ENCODE measurements around the gene ZNF605. TPM values are rescaled to one million over a fixed set of nuclear protein-coding genes. Genes with fewer than 3 reads are reported as not detected.

Gene ZNF605
- total RNA-seq (10 to 100 TPM in 4 of 9 donors, 1 to 10 TPM in 5; 3.7 to 16.3 (median 9.0) TPM), polyA plus RNA-seq (10 to 100 TPM in 1 of 3 donors, 1 to 10 TPM in 2; 2.7 to 12.8 (median 6.3) TPM)
- long read RNA-seq, donor 1 = 0 reads
- long read RNA-seq, donor 2, partial matches to known transcripts = 8 of 9 reads
- long read RNA-seq, donor 2, other reads (novel, unspliced or antisense) = 0 of 9 reads
- long read RNA-seq, donor 3, partial matches to known transcripts = 36 of 37 reads
- long read RNA-seq, donor 3, other reads (novel, unspliced or antisense) = 0 of 37 reads
- long read RNA-seq, donor 4, full-length matches to known transcripts = 1 of 6 reads
- long read RNA-seq, donor 4, partial matches to known transcripts = 0 of 6 reads
- long read RNA-seq, donor 4, other reads (novel, unspliced or antisense) = 5 of 6 reads
- long read RNA-seq, donor 5, partial matches to known transcripts = 0 of 2 reads
- long read RNA-seq, donor 5, other reads (novel, unspliced or antisense) = 2 of 2 reads
- long read RNA-seq, donor 6, partial matches to known transcripts = 0 of 7 reads
- long read RNA-seq, donor 6, other reads (novel, unspliced or antisense) = 3 of 7 reads
- long read RNA-seq, donor 7, partial matches to known transcripts = 0 of 3 reads
- long read RNA-seq, donor 7, other reads (novel, unspliced or antisense) = 0 of 3 reads
- long read RNA-seq, donor 8, full-length matches to known transcripts = 3 of 3 reads
- long read RNA-seq, donor 8, partial matches to known transcripts = 0 of 3 reads
- long read RNA-seq, donor 8, other reads (novel, unspliced or antisense) = 0 of 3 reads
- long read RNA-seq, donor 9 = 0 reads
- long read RNA-seq, donor 10, partial matches to known transcripts = 10 of 12 reads
- long read RNA-seq, donor 10, other reads (novel, unspliced or antisense) = 0 of 12 reads

DNA sequence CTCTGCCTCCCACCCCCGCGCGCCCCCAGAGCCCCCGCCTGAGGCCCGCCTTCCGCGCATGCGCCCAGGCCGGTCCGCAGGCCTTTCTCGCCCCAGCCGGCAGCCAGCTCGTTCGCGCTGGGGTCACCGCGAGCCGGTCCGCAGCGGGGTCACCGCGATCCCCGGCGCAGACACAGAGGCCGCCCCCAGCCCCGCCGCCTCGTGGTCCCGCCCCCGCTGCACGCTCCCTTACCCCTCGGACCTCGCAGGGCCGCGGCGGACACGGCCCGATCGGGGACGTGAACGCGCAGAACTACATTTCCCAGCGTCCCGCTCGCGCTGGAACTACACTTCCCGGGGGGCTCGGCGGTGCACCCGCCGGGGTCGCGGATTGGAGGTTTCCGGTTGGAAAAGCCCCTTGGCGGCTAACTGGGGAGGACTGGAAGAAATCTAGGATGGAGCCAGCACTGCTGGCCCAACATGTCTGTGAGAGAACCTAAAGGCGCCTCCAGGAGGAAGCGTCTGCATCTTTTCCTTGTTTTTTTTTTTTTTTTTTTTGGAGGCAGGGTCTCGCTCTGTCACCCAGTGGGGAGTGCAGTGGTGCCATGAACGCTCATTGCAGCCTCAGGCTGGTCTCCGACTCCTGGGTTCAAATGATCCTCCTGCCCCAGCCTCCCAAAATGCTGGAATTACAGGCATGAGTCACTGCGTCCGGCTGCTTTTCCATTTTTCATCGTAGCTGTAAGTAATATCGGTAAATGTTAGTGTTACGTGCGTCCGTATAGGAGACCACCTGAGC lies at the start of gene ZNF605:
Gene ZNF605, minus strand, starts transcription at position 296 of the 778 bp plus-strand sequence. CDS start 10,671 bp downstream, outside the sequence.
- Histone ChIP-seq H3K9me3 (replicated peaks in 1 of 3) (no peaks in the 10 kb centered on the region), H3K36me3 (replicated peaks in 1 of 2) (no peaks in the 10 kb centered on the region), H3K4me3 (peak within 1 kb of the TSS; percentile 53 to 94 (median 66)), H3K27ac (peak within 1 kb of the TSS in 4 of 5 donors; percentile 62 to 93 (median 90)), H3K4me1 (replicated peaks in 1 of 2) (peaks cover 7 to 18% of the 10 kb centered on the region in 2 donors), H3K27me3 (no peaks in the 10 kb centered on the region)
- intact Hi-C loops (cut with DNase I) = no loop called here
- TF ChIP-seq POLR2A (IDR thresholded peaks at IDR 0.05) = peak in 1 of 2 donors; percentile 24
- TF ChIP-seq, protein P1, sequence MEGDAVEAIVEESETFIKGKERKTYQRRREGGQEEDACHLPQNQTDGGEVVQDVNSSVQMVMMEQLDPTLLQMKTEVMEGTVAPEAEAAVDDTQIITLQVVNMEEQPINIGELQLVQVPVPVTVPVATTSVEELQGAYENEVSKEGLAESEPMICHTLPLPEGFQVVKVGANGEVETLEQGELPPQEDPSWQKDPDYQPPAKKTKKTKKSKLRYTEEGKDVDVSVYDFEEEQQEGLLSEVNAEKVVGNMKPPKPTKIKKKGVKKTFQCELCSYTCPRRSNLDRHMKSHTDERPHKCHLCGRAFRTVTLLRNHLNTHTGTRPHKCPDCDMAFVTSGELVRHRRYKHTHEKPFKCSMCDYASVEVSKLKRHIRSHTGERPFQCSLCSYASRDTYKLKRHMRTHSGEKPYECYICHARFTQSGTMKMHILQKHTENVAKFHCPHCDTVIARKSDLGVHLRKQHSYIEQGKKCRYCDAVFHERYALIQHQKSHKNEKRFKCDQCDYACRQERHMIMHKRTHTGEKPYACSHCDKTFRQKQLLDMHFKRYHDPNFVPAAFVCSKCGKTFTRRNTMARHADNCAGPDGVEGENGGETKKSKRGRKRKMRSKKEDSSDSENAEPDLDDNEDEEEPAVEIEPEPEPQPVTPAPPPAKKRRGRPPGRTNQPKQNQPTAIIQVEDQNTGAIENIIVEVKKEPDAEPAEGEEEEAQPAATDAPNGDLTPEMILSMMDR (IDR thresholded peaks at IDR 0.05) = peak in 1 of 6 experiments; percentile 0
- WGBS, 4 donors = 1 to 2% (median 2%) methylated on average over 25 to 62 of the region's 67 CpGs
- peak; percentile 80 to 92 (median 89) for DNase-seq

DNA sequence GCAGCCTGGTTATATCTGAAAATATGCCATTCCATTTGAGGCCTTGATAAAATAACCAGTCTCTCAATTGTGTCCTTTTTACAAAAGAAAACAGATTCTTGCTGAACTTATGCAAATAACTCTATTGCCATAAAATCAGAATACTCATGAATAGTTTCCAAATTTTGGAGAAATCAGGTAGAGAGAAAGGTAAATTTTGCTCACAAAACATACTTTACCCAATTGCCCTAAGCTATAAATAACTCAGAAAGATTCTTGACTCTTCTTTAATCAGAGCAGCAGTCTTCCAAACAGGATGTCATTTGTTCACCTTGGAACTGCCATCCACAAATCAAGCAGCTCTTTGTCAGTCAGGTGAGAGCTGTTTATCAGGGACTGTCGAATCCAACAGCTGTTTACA lies 42.6 kb upstream of the ZNF605 start:
- Histone ChIP-seq H3K27ac (no peak overlapping the region), H3K27me3 (no peaks in the 10 kb centered on the region), H3K4me1 (replicated peaks in 1 of 2) (no peaks in the 10 kb centered on the region), H3K9me3 (replicated peaks in 1 of 3) (peaks cover 0 to 60% (median 0%) of the 10 kb centered on the region in 3 donors), H3K4me3 (no peak overlapping the region), H3K36me3 (replicated peaks in 1 of 2) (no peaks in the 10 kb centered on the region)
- DNase-seq = no peak
- intact Hi-C loops (cut with DNase I) = no loop called here
- TF ChIP-seq POLR2A (IDR thresholded peaks at IDR 0.05) = no peak
- TF ChIP-seq, protein P1 (IDR thresholded peaks at IDR 0.05) = no peak
- 0 to 46% (median 34%) methylated on average over 1 of the region's 1 CpG for WGBS, 4 donors

DNA sequence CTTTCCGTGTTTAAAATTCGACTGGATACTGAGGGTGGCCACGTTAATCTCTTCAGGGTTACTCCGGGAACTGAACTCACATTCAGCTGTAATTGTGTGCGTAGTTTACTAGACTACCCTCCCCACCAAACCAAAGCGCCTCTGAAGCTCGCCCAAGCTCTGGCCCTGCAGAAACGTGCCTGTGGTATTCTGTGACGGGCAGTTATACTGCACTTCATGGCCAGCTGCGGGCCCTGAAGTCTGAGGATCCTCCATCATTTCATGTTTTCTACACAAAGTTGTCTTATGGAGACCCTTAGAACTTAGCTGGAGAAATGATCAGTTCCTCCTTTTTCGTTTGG lies 30.7 kb upstream of the ZNF605 start:
- H3K4me1 ChIP-seq (replicated peaks in 1 of 2) = peaks cover 4 to 10% of the 10 kb centered on the region in 2 donors
- H3K27me3 ChIP-seq = no peaks in the 10 kb centered on the region
- TF ChIP-seq, protein P1 (IDR thresholded peaks at IDR 0.05) = no peak
- TF ChIP-seq POLR2A (IDR thresholded peaks at IDR 0.05) = no peak
- intact Hi-C loops (cut with DNase I) = no loop called here
- H3K4me3 ChIP-seq = peak overlapping the region; percentile 49 to 94 (median 85)
- H3K36me3 ChIP-seq (replicated peaks in 1 of 2) = no peaks in the 10 kb centered on the region
- H3K27ac ChIP-seq = peak overlapping the region in 4 of 5 donors; percentile 62 to 86 (median 72)
- DNase-seq = no peak
- WGBS, 4 donors = 3 to 14% (median 8%) methylated on average over 2 to 11 of the region's 11 CpGs
- H3K9me3 ChIP-seq (replicated peaks in 1 of 3) = peaks cover 0 to 5% (median 4%) of the 10 kb centered on the region in 3 donors
